ENCODE results near the gene ANAPC4.

ANAPC4 gene

GRCh38 chr4:25454476-25454875 lies 77.4 kb downstream of the ANAPC4 start:
- DNase-seq: no peak
- no peak for TF ChIP-seq POLR2A (IDR thresholded peaks at IDR 0.05; ENCODE audit: low read length)
- no peak for TF ChIP-seq GATA1 (IDR thresholded peaks at IDR 0.05; ENCODE audit: low read depth, low read length)

- TF ChIP-seq POLR2A (IDR thresholded peaks at IDR 0.05; ENCODE audit: low read length): no peak
- no peak for TF ChIP-seq GATA1 (IDR thresholded peaks at IDR 0.05; ENCODE audit: low read depth, low read length)
- DNase-seq: no peak
Observed at GRCh38 chr4:25457053-25457715, 80.1 kb downstream of the ANAPC4 start.

GRCh38 chr4:25466966-25467697 lies 90.1 kb downstream of the ANAPC4 start:
- no peak for DNase-seq
- TF ChIP-seq GATA1 (IDR thresholded peaks at IDR 0.05; ENCODE audit: low read depth, low read length) (no peak), POLR2A (IDR thresholded peaks at IDR 0.05; ENCODE audit: low read length) (no peak)

GRCh38 chr4:25467843-25468242 lies 90.8 kb downstream of the ANAPC4 start:
- no peak for TF ChIP-seq POLR2A (IDR thresholded peaks at IDR 0.05; ENCODE audit: low read length)
- no peak for TF ChIP-seq GATA1 (IDR thresholded peaks at IDR 0.05; ENCODE audit: low read depth, low read length)

More at GRCh38 chr4:25467843-25468242, 90.8 kb downstream of the ANAPC4 start:
- DNase-seq: no peak
